Activated T-helper 1 cell treated with anti-CD3 and anti-CD28 coated beads, Interleukin-2, amount 50 U/mL, for 16 hours (primary cell): ENCODE data around the gene SLC29A2.
"Not testable (repeated sequence)": the region's sequence is repeated elsewhere in the genome, so short reads cannot be mapped to it uniquely, and the experiment has no call there.

Experiments used
- DNase-seq, 2 donors: peaks; one replicate each; pipeline ENCODE4 v3.0.0-alpha.2; 2020; ENCODE audit warnings: low read depth in 1 of 2, low spot score in 1 of 2

Gene SLC29A2

DNA sequence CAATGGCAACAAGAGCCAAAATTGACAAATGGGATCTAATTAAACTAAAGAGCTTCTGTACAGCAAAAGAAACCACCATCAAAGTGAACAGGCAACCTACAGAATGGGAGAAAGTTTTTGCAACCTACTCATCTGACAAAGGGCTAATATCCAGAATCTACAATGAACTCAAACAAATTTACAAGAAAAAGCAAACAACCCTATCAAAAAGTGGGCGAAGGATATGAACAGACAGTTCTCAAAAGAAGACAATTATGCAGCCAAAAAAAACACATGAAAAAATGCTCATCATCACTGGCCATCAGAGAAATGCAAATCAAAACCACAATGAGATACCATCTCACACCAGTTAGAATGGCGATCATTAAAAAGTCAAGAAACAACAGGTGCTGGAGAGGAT is 51.3 kb downstream of the SLC29A2 start:
- not testable (repeated sequence) for DNase-seq

DNA sequence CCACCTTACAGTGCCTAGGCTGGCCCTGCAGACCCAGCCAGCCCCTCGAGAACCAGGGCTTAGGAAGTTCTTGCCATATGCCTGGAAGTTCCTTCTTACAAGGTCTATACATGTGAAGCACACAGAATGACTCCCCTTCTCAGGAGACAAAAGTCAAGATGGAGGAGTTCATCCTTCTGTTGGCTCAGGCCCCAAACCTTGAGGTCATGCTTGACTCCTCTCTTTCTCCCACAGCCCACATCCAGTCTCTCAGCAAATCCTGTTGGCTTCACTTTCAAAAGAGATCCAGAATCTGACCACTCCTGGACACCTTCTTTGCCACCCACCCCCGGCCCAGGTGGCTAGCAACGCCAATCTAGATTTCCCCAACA is 53.0 kb downstream of the SLC29A2 start:
- no peak for DNase-seq

DNA sequence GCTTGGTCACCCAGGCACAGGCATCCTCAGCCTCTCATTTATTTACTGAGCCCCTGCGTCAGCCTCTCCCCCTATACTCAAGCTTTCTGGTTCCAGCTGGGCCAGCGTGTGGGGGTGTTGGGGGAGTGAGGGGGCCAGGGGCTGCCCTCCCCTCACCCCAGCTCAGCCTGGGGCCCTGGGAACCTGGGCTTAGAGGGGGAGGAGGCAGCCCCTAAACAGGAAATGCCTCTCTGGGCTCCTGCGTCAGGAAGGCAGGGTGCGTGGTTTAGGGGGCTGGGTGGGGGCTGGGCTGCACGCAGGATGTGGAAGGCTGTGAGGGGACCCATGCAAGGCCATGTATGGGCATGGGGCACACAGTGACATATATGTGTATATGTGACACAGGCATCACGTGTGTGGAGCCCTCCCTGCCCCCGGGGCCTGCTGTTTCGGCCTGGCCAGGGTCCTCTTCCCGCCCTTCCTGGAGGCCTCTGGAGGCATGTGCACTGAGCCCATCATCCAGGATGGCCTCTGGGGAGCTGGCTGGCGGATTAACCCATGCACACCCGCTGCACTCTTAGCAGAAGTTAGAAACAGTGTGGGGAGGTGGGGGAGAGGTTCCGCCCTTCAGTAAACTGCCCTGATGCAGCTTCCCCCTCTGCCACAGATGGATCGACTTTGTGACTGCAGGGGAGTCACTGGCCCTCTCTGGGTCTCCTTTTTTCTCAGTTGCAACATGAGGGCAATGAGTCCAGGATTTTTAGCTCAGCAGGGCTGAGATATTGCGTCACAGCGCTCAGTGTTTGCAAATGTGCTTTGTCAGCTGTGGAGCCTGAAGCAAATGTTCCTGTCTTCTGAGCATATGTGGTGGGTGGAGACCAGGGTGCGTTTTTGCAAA is 53.6 kb downstream of the SLC29A2 start:
- DNase-seq, result no peak

DNA sequence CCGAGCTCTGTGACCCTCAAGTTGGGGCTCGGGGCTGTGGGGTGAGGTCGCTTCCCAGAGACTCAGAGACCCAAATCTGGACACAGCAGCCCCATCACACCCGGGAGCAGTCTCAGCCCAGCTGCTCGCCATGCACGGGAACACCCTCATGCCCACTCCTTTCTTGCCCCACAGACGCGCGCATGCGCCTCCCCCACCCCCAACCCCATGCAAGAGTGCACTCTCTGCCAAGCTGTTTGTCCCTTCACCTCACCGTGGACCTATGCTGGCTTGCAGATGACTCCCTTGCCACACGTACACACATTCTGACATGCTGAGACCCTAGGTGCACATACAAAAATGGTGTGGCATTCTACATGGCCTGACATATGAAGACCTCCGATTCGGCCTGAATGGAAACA is 54.2 kb downstream of the SLC29A2 start:
- DNase-seq, result no peak

DNA sequence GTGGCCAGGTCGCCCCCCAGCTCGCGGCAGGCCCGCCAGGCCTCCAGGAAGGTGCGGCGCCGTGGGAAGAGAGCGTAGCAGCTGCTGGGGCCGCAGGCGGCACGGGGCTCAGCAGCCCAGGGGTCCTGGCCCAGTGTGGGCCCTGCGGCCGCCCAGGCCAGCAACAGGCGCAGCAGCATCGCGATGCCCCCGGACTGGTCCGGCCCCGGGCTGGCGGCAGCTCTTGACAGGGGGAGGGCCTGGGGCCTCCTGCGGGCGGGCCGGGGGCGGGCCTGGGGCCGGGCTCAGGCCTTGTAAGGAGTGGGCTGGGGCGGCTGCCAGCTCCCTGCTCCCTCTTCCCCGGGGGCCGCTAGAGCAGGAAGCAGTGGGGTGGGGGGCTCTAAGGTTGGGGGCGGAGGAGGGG is 54.7 kb downstream of the SLC29A2 start, which contains the start of gene CD248:
TSS of gene CD248 (minus strand) at position 196 of the 403 bp plus-strand sequence. CDS start at position 179, 17 bp downstream.
- no peak for DNase-seq

DNA sequence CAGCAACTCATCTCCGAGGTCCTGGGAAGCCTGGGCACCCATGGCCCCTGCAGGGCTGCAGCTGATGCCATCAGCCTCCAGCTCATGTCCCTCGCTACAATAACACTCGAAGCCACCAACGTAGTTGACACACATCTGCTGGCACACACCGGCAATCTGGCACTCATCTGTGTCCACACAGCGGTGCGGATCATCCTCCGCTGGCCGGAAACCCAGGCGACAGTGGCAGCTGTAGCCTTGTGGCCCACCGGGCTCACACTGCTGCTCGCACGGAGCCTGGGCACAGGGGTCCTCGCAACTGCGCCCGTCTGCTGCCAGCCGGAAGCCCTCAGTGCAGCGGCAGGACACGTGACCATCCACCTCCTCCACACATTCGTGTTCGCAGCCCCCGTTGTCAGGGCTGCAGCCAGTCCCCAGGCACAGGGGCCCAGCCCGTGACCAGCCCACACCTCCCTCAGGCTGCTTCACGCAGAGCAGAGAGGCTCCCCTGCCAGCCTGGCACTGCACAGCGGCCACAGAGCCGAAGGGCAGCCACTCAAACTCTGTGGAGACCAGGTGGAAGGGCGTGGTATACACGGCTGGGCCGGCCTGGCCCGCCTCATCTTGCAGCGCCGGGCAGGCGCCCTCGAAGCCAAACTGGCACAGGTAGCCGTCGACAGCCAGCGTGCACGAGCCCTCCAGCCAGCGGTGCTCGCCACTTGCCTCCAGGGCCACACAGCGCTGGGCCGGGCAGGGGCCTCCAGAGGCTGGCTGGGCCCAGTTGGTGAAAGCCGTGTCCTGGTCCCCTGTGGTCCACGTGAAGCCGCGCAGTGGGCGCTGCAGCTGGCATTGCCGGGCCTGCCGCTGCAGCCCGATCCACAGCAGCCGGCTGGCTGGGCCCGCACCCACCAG is 55.4 kb downstream of the SLC29A2 start:
- no peak for DNase-seq

DNA sequence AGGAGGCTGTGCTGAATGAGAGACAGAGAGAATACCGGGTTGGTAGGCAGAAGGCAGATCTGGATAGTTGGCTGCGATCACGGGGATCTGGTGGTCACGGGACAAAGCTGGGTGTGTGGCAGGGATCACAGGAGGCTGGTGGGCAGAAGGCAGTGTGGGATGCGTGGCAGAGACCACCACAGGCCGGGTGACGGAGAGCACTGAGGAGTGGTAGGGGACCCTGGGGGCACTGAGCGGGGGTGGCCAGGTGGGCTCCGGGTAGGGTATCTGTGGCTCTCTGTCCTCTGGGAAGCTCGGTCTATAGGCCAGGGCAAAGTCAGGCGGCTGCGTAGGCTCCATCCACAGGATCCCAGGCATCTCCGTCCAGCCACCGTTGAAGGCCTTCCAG is 56.1 kb downstream of the SLC29A2 start:
- no peak for DNase-seq

DNA sequence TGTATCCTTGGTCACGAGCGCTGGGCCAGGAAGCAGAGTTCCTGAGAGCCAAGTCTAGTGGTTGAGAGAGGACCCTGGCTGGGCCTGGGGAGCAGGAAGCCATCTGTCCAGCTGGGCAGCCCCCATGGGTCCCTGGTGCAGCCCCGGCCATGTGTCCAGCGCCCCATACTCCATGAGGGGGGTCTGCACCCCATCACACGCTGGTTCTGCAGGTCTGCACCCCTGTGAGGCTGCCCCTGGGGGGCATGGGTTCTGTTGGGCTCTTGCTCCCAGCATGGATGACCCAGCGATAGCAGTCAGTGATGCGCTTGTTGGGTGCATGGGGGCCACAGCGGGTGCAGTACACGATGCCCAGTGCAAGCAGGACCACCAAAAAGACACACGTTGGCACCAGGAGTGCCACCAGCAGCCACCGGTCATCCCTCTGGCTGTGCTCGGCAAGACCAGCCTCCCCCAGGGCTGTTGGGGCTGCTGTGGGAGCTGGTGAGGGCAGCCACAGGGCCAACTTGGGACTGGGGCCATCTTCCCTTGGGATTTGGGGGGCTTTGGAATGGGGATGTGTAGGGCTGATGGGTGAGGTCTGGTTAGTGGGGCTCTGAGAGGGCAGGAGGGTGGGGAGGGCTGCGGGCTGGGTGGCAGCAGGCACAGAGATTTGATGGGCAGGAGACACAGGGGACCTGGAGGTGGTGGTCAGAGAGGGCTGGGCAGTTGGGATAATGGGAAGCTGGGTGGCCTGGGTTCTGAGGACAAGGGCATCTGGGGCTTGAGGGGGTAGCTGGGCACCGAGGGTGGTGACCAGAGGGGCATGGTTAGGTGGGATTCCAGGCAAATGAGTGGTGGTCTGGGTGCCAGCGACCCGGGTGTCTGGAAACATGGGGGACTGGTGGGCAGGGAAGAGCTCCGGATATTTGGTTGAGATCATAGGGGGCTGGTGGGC is 56.7 kb downstream of the SLC29A2 start:
- no peak for DNase-seq

DNA sequence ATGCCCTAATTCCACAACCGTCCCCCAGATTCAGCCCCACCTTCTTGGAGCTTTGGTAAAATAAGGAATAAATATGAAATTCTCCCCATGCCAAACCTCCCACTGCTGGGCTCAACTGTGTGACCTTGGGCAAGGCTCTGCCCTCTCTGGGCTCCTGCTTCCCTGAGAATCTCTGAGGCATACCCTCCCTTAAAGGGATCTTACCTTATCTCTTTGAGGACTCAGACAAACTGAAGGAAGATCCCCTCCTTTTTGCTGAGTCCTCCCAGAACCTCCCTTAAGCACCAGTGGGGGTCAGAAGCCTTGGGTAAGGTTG is 57.4 kb downstream of the SLC29A2 start:
- DNase-seq, result no peak

DNA sequence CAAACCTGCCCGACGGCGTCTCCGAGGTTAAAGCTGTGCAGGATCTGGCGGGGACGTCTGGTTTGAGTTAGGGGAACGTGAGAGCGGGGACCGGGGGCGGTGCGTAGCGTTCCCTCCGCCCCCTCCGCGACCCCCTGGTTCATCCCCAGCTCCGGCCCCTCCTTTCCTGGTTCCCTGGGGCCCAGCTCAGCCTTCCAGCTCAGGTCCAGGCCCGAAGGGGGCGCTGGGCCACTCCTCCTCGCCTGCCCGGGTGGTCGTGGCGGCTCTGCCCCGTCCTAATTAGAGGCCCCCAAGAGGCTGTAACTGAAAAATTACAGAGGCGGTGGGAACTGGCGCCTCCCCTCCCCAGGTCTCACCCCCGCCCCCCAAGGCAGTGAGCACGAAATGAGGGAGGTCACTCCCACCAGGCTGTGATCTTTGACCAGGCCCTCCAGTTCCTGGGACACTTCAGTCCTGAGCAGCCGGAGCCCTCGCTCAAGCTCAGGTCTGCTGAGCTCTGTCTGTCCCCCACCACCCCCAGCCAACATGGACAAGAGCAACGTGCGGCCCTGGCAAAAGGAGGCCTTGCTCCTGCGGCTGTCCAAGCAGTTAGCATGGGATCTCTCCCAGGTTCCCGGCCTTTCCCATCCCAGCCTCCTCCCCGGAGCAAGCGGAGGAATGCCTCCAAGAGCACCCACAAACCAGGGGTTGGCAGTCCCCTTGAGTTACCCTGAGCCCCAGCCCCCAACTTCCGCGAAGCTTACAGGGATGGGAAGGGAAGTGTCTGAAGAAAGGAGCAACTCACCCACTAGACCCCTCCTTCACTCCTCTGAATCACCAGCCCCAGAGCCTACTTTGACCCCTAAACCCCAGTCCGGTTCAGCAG is 58.0 kb downstream of the SLC29A2 start:
- DNase-seq, result no peak

DNA sequence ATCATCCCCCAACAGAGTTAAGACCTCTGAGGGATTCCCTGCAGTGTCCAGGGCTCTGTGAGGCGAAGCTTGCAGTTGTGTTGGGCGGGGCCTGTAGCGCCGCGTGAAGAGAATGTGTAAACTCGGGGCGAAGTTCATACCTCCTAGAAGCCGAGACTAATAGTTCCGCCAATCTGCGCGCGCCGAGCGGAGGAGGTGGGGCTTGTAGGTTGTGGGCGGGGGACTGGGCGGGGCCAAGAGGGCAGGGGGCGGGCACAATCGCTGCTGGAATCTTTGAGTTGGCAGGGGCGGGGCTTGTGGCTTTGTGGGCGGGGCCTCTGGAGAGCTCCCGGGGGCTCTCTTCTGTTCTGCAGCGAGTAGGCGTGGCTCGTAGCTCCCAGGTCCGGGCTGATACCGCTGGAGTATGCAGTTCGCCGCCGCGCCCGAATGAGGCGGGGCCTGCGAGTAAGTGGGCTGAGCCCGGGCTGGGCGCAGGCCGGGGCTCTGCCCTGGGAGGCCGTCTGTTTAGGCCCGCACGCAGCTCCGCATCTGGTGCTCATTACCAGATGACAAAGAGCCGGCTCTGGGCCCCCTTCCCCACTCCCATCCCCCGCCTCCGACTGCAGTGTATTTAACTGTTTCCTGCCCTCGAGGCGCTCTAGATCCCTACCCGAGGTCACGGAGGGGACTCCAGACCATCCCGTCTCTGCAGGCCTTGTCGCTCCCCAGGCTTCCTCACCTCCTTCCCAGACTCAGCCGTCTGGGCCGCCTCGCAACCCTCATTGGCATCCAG is 58.8 kb downstream of the SLC29A2 start:
- DNase-seq, result peak; percentile 93 to 99
